Dermis microvascular lymphatic vessel endothelial cell (primary cell): ENCODE results near the gene PC. TPM values are rescaled to one million over a fixed set of nuclear protein-coding genes. Genes with fewer than 3 reads are reported as not detected.

Source experiments
- DNase-seq, 2 donors: peaks; one replicate each; pipeline versions ENCODE4 v3.0.0 to v3.0.0-alpha.2; 2010; ENCODE audit warnings: low read depth in 2 of 2
- total RNA-seq: library from RNA; depleted of rRNA; stranded (reverse); fragments of >200 nt; gene quantifications from 2 replicates; pipeline ENCODE4 v1.2.1, GENCODE V29; 2014

Gene PC
- total RNA-seq, 1 donor from 2014 or later, result 9.1 TPM

DNA sequence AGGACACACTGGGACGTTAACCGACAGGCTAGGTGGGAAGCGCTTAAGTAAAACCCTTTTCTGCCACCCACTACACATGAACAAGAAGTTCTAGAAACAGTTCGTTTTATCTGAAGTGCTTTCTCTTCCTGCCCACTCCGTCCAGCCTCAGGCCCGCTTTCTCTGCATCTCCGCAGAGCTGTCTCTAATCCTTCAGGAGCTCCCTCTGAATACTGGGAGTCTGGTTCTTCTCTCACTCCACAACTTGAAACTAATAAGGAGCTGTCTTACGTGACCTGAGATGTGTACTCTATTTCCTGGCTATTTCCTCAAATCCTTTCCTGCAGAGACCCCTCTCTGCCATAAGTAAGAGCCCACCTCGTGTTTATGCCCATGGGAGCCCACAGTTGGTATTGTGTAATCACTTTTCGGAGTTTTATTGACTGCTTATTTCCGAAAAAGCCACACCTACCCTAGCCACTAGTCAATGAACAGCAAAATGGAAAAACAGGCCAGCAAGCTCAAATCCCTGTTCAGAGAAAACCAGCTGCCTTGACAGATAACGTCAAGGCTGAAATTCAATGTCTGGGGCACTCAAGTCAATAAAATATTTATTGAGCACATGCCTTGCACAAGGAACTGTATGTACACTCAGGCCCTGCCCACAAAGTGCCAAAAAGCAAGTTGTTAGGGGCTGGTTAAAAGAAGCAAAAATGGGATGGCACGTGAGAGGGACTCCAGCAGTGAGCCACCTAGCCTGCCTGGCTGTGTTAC is 4.9 kb downstream of the PC start:
- DNase-seq, result no peak

DNA sequence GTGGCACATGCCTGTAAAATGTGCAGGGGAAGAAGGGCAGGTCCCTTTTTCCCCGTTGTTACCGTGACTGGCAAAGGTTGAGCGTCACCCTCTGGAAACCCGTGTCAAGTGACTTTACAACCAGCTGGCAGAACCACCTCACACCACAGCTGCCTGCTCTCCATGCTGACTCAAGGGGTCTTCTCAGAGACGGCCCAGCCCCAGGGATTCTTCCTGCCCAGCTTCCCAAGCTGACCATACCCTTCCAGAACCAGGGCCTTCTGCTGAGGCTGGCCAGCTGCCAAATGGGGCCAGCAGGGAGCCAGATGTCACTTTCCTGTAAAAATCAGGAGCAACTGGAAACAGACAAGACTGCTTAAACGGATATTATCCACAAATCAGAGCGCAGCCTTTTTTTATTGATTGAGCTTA is 6.3 kb downstream of the PC start:
- DNase-seq, result peak in 1 of 2 donors; percentile 33

DNA sequence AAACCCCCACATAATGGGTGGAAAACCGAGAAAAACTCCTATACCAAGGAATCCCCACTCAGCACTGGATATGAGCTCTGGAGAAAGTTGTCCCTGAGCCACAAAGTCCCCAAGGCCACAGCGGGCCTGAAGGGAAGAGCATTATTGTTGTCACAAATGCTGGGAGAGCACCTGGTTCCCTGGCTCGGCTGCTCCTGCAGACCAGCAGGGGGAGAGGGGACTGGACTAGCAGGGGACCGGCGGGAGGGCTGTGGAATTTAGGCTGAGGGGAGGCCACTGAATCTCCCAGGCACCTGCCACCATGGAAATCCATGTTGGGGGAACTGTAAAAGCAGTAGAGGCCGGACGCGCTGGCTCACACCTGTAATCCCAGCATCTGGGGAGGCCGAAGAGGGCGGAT is 7.0 kb downstream of the PC start:
- DNase-seq, result no peak

DNA sequence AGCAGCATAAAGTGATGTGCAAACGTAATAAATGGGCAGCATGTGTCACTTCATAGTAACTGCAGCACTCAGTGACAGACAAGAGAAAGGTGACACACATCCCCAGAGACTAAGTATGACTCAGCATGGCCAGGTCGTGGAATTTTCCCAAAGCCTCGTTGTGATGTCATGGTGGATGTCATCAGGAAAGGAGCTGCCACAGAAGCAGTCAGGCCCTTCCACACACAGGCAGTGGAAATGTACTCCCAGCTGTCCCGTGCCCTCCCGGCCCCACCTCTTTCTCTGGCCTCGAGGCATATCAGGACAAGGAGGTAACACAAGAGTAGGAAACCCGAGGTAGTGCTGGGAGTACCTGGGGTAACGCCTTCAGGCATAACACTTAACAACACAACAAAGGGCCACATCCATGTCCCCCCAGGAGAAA is 8.1 kb downstream of the PC start:
- DNase-seq, result peak; percentile 94 to 97

DNA sequence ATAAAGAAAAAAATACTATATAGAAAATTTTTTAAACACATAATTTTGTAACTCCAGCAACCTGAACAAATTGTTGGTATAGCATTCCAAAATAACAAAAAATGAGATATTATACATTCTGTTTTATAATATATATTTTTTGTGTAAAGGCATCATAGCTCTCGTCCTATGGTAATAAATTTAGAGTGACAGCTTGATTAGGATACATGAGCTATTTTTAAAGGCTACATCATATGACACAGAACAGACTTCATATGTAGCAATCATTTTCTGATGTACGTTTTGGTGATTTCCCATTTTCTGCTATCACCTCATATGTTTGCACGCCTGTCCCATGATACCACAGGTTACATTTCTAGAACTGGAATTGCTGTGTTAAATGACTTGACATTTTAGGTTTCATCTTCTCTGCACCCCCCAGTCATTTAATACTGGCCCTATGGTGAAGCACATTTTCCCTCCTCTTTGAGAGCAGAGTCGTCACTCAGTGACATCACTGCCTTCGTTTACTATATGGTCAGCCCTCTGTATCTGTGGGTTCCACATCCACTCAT is 19.5 kb downstream of the PC start:
- DNase-seq, result no peak

DNA sequence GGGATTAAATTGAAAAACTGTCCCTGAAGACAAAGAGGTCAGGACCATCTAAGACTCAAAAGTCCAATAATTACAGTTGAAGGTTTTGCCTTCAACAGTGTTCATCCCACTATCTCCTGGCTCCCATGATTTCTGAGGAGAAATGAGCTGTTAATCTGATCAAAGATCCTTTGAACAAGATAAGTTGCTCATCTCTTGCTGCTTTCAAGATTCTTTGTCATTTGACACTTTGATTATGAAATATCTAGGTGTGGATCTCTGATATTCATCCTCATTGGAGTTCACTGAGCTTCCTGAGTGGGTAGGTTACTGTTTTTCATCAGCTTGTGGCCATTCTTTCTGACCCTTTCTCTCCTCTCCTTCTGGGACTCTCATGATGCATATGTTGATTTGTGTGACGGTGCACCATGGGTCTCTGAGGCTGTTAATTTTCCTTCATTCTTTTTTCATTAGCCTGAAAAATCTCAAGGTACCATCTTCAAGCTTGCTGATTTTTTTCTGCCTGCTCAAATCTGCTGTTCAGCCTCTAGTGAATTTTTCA is 20.9 kb downstream of the PC start:
- DNase-seq, result no peak

DNA sequence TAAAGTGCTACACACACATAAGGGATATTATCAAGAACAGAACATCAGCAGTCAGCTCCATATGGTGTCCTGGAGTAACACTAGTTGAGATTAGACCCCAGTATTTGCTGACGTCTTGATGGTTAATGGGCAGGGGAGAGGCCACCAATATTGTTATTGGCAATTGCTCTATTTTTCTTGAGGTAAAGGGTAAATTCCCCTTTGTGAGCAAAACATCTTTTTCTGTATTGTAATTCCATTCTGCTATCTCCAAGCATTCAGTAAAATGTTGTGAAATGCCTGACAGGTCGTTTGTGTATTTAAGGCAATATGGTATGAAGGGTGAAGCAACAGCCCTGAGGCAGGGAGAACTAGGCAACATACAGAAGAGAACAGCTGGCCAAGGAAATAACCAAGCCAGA is 21.9 kb downstream of the PC start:
- DNase-seq, result no peak

DNA sequence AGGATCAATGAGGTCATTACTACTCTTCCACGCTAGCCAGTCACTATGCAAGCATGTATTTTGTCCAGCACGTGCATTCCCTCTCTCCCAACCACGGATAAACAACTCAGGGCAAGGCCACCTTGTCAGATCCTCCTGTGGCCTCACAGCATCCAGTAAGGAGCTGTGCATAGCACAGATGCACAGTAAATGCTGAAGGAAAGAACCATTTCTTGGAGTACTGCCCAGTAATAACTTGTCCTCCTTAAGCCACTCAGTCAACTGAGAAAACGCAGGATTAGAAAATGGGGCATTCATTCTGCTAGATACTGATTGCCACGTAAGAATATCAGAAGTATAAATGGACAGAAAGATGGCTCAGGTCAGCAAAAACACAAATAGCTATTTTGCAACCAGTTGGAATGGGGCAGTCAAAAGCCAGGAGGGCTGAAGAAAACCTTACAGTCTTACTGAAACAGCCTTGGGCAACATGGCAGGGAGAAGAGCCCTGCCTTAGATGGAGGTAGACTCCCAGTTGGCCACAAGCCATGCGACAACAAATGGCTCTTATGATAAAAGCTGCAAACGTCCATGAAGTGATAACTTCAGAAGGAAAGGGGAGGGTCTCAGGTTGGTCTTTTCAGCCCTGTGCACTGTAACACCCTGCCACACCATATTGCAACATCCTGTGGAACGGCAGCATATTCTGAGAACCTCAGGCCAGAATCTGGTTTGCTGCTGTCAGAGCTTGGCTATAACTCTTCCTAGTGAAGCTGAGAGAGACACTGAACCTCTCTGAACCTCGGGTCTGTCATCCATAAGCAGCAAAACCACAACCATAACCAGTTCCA is 23.0 kb downstream of the PC start:
- DNase-seq, result no peak

DNA sequence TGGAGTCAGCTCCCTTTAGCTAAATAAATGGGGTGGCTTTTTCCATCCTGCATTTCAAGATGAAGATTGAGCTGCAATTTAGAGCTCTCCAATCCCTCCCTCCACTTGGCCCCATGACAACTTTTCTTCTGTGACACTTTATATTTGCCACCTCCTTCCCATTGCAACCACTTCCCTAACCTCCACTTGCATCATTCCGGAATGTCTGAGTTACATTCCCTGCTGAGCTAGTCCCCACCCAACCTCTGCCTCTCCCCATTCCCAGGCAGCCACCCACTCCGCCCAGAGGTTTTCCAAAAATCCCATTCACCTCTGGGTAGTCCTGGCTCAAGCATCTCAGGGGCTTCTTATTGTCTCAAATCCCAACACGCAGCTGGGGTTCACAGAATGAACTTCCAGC is 24.7 kb downstream of the PC start:
- DNase-seq, result no peak

DNA sequence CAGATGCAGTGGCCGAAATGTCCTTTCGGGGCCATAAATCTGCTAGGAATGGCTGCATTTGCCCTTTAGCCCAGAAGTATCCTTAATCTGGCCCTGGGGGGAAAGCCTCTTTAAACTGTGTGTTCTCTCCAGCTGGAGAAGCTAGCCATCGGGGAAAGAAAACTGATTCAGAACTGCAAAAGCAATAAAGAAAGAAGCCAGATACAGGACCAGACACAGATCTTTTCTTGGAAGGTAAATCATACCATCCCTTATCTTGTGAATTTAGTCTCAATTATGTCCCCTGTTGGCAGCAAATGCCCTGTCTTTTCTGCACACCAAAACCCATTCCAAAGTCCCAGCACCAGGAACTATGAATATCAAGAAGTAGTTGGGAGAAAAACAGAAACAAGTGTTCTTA is 25.6 kb downstream of the PC start:
- DNase-seq, result no peak

DNA sequence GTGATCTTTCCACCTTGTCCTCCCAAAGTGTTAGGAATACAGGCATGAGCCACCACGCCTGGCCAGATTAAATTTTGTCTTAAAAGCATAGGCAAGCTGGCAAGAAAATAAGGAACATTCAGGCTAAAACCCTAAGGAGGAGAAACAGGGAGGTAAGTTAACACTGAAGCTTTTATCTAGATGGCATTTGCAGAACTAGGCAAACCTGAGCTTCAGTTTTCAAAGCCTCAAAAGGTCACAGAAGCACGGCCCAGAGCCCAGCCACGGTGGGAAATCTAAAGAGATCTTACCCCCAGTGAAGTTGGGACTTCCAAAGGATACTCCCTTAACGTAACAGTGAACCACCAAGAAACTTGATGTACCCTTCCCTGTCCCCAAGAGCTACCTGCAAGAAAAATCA is 28.4 kb downstream of the PC start:
- DNase-seq, result no peak

DNA sequence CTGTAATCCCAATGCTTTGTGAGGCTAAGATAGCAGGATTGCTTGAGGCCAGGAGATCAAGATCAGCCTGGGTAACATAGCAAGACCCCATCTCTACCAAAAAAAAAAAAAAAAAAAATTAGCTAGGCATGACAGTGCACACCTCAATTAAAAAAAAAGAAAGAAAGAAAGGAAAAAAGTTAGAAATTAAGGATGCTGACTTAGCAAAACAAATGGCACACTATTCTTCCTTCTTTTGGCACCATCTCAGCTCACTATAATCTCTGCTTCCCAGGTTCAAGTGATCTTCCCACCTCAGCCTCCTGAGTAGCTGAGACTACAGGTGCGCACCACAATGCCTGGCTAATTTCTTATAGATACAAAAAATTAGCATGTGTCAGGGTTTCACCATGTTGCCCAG is 33.9 kb downstream of the PC start:
- no peak for DNase-seq

DNA sequence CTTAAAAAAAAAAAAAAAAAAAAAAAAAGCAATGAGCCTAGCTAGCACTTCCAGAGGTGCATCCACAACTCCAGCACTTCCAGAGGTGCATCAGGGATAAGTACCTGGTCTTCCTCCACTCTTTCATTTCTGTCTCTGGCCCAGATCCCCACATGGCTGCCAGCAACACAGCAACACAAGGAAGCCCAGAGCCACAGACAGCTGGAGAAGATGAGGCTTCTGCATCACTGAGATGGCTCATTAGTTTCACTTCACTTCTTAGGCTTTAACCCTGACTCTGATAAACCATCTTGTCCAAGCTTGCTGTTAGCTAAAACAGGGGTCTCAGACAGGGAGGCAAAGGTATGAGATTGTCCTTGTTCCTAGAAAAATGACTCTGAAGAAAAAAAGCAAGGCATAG is 35.6 kb downstream of the PC start:
- no peak for DNase-seq

DNA sequence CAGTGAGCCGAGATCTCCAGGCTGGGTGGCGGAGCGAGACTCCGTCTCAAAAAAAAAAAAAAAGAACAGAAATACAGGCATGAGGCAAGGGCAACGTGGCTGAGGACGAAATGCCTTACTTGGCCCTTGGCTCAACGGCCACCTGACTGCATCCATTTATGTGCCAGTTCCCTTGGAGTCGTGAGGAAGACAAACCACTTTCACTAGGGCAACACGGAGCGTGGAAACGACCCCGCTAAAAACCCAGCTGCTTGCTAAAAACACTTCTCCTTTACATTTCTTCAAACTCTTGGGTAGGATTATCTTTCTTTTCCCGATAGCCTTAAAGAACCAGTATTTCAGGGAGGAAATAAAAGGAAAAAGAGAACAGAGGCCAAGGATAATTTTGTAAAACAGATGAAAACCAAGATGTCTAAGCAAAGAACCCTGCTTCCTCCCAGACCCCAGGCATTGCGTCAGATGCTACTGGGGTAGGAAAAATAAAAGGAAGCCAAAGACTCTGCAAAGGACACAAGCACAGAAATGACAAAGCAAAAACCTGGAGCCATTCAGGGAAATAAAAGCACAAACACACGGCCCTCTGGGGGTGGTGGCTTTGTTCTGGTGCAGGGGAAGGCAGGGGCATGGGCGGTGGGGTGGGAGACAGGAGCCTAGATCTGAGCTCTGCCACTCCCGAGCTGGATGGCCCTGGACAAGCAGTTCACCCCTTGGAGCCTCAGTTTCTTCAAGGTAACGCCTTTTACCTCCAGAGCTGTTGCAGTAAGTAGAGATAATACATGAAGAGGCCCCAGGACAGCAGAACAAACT is 37.0 kb downstream of the PC start:
- no peak for DNase-seq

DNA sequence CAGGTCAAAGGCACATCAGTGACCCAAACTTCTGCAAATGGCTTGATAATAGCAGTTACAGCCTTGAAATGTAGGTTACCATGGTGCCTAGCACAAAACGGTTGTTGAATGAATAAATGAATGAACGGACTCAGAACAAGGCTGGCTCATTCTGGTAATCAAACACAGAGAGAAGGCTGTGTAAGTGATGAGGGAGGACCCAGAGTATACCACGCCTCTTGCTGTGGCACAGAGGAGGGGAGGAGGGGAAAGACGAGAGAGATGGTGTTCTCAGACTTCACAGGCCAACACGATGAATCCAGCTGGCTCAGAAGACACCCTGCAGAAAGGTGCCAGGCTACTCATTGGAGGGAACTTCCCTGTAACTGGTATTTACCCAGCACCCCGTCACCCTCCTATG is 38.3 kb downstream of the PC start:
- no peak for DNase-seq

DNA sequence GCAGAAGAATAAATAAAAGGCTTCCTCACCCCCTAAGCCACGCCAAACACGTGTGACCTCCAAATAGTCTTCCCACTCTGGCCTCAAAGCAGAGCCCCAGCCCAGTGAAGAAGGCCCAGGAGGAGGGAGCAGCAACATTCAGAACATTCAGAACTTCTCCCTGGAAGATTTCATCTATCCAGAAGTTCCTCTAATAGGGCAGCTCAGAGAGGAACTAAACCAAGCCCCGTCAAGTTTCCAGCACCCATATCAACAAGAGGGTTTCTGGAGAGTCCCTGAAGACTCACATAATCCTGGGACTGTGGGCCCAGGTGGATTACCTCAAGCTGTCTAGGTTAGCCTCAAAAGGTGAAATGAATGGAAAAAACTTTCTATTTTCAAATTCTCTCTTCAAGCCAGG is 39.4 kb downstream of the PC start:
- no peak for DNase-seq

DNA sequence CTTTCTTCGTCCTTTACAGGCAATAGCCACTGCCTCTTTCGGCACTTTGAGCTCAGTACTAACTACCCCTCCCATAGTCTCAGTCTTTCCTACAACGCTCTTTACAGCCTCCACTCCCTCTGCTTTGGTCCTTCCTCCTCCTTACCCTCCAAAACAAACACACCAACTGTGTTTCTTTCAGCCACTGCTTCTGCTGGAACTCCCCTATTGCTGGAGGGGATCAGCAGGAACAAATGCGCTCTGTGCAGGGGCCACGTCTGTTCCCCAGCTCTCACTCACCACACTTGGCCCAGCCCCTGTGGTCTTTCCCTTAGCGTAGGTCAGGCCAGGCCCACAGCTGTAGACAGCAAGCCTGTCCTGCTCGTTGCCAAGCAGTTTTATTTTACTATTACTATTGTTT is 42.3 kb downstream of the PC start:
- DNase-seq, result no peak

DNA sequence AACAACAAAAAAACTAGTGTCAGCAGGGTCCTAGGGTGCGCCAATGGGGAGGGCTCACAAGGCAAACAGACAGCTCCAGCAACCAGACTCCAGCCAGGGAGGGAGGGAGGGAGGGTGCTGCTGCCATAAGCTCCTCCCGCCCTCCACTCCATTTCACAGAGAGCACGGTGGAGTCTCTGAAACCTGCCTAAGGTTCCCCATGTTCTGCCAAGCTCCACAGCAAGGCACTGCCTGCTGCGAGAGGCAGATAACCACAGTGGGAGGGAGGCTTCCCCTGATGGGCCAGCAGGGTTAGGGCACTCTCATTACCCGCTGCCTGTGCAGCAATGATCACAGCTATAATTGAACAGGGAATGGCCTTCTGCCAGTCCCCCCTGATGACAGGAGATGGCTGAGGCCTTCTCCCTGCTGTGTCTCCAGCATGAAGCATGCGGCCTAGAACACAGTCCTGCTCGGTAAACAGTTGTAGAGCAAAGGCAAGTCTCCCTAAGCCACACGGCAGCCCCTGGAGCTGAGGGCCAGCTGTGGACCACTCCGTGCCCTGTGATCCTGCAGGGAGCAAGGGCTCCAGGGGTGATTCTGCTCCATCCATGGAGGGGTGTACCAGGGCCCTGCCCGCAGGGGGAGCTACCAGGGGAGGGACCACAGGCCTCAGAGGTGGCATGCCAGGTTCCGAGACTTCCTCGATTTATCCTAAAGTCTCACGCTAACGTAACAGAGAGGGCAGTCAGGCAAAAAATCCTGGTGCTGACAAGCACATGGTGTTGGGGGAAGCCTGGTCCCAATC is 42.9 kb downstream of the PC start:
- DNase-seq, result no peak

DNA sequence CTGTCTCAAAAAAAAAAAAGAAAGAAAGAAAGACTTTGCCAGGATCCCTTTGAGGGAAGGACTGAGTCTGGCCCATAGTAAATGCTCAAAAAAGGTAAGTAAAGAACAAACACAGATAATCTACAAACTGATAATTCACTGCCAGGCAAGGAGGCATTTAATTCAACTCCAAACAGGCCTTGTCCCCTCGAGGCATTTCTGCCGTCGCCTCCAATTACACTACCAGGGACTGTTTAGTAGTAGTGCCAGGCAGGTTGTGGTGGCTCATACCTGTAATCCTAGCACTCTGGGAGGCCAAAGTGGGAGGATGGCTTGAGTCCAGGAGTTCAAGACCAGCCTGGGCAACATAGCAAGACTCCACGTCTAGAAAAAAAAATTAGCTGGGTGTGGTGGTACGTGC is 43.7 kb downstream of the PC start:
- no peak for DNase-seq

DNA sequence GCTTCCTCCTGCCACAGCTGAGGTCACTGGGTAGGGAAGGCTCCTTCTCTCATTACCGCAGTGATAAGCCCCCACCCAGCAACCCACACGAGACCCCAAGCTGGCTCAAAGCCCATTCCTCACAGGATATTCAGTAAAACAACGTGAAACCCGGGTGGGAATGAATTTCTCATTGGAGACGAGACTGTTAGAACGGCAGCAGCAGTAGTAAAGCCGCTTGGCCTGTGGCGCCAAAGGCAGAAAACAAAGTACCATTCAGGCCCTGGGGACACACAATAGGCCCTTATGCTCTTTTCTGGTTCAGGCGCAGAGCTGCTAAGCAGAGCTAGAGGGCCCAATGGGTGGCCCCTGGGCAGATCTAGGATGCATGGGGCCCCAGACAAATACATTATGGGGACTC is 45.3 kb downstream of the PC start:
- DNase-seq, result no peak

DNA sequence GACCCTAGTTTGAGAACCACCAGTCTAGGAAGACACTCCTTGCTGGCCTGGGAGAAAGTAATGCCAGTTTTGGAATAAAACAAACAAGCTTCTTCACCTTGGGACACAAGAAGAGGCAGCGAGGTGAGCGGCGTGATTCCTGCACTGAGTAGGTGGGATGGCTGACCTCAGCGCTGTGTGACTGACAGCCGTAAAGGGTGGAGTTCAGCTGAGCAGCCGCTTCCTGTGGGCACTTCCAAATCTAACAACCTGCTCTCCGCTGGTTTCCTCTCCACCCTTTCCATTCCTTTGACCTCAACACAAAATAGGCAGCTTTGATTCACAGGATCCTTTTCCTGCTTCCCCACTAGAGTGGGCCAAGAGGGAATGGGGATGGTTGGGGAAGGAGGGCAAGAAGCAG is 45.8 kb downstream of the PC start:
- DNase-seq, result peak; percentile 40 to 65
